Panc1 (cell line): Measurements from ENCODE around the gene CNTN4. TPM values are rescaled to one million over a fixed set of nuclear protein-coding genes. Genes with fewer than 3 reads are reported as not detected.

Experiments
- ATAC-seq: fragments of 200-7000 bp; cut with Tn5 transposase; 2 replicates; pipeline ENCODE4 v1.9.1; 2020; ENCODE audit warnings: mild to moderate bottlenecking, moderate library complexity
- BruUV-seq: library from RNA; stranded (reverse); fragments of 400-500 nt; replicated peaks from 2 replicates; lab custom pipeline; 2021; lab: Mats Ljungman, UMichigan
- CTCF ChIA-PET: fragments of 300-600 bp; sonication (Branson Sonifier 250); formaldehyde crosslinking; loops from one replicate; lab custom pipeline; 2022; ENCODE audit warnings: antibody characterized with exemption; lab: Charles Lee
- POLR2A ChIA-PET: fragments of 300-600 bp; sonication (Branson Sonifier 250); formaldehyde crosslinking; loops from one replicate; lab custom pipeline; 2022; ENCODE audit warnings: antibody characterized with exemption; lab: Charles Lee
- DNase-seq: peaks from one replicate; pipeline ENCODE4 v3.0.0-alpha.2; 2010; ENCODE audit warnings: low read depth, low spot score
- H3K27ac ChIP-seq: 2 replicates; pipeline ENCODE4 v1.5.1; 2011; ENCODE audit warnings: mild to moderate bottlenecking, low read length, inconsistent platforms
- H3K27me3 ChIP-seq: fragments of 200-500 bp; sonication (Bioruptor generic); 2 replicates; pipeline ENCODE4 v1.6.0; 2014; ENCODE audit warnings: low read length, inconsistent platforms; ENCODE audit not compliant: control insufficient read depth, insufficient read depth
- H3K36me3 ChIP-seq: fragments of 200-500 bp; sonication (Bioruptor generic); 2 replicates; pipeline ENCODE4 v1.5.1; 2014; ENCODE audit warnings: inconsistent platforms, mild to moderate bottlenecking, low read length, moderate library complexity; ENCODE audit not compliant: control insufficient read depth, insufficient read depth
- H3K4me1 ChIP-seq: 2 replicates; pipeline ENCODE4 v1.5.1; 2011; ENCODE audit warnings: inconsistent platforms, mild to moderate bottlenecking, low read length, moderate library complexity; ENCODE audit not compliant: control insufficient read depth, insufficient read depth
- H3K4me3 ChIP-seq, 2 experiments: 2 replicates each; pipeline ENCODE4 v1.5.1; 2011 to 2012; ENCODE audit warnings: low read depth in 2 of 2, low read length in 2 of 2, mild to moderate bottlenecking in 2 of 2, inconsistent platforms in 1 of 2, moderate library complexity in 1 of 2
- H3K9me3 ChIP-seq: fragments of 200-500 bp; sonication (Bioruptor generic); 2 replicates; pipeline ENCODE4 v1.5.1; 2014; ENCODE audit warnings: low read depth, mild to moderate bottlenecking, inconsistent platforms, low read length, moderate library complexity; ENCODE audit not compliant: control insufficient read depth, insufficient read depth
- CTCF ChIP-seq: fragments of 450-650 bp; IDR thresholded peaks from 2 replicates; pipeline ENCODE4 v1.5.1; 2017; ENCODE audit warnings: mild to moderate bottlenecking
- POLR2AphosphoS5 ChIP-seq: IDR thresholded peaks from 2 replicates; pipeline ENCODE4 v1.6.1; 2012; ENCODE audit warnings: mild to moderate bottlenecking, low read depth, low read length, moderate library complexity
- REST ChIP-seq, 2 experiments: IDR thresholded peaks; 2 replicates each; pipeline ENCODE4 v1.6.1; 2011 to 2012; ENCODE audit warnings: low read depth in 2 of 2, control low read depth in 1 of 2, low read length in 1 of 2, mild to moderate bottlenecking in 1 of 2, moderate library complexity in 1 of 2; ENCODE audit not compliant: insufficient read depth in 1 of 2
- SIN3A ChIP-seq: IDR thresholded peaks from 2 replicates; pipeline ENCODE4 v1.6.1; 2012; ENCODE audit warnings: low read depth, mild to moderate bottlenecking, low read length, moderate library complexity, borderline replicate concordance; ENCODE audit not compliant: insufficient read depth
- TCF7L2 ChIP-seq: IDR thresholded peaks from 2 replicates; pipeline ENCODE4 v1.6.1; 2011; ENCODE audit warnings: mild to moderate bottlenecking, low read depth, low read length, inconsistent platforms
- in situ Hi-C: cut with HindIII; loops from 2 replicates; pipeline ENCODE4 v1.10.0; 2016; ENCODE audit warnings: low sequenced_read_pairs, low pct_unique_long_range_greater_than_20kb
- intact Hi-C: fragments of 100-400 bp; cut with micrococcal nuclease; formaldehyde crosslinking; loops from one replicate; pipeline ENCODE4 v1.10.0; 2022; ENCODE audit not compliant: unreplicated experiment
- total RNA-seq: library from RNA; stranded (reverse); gene quantifications from one replicate; pipeline ENCODE4 v1.2.1, GENCODE V29; 2021; ENCODE audit not compliant: unreplicated experiment

The CNTN4 gene
- total RNA-seq, 1 experiment from 2014 or later: not detected

GRCh38 chr3:2198776-2199279 is 100.2 kb downstream of the CNTN4 start:
- BruUV-seq: no TSS peak
- H3K27me3 ChIP-seq: no peaks in the 10 kb centered on the region
- no peak for TF ChIP-seq CTCF
- TF ChIP-seq POLR2AphosphoS5: no peak
- TF ChIP-seq TCF7L2: no peak
- no peak for TF ChIP-seq REST (IDR thresholded peaks at IDR 0.05; ENCODE audit: insufficient read depth in 1 of 2, low read depth in 2 of 2, low read length in 1 of 2)
- no peak for TF ChIP-seq SIN3A
- H3K4me3 ChIP-seq: no peak overlapping the region
- no peak for ATAC-seq
- no peaks in the 10 kb centered on the region for H3K9me3 ChIP-seq
- in situ Hi-C loops: no loop called here
- no peak overlapping the region for H3K27ac ChIP-seq
- H3K36me3 ChIP-seq: no peaks in the 10 kb centered on the region
- no peak for DNase-seq
- no peaks in the 10 kb centered on the region for H3K4me1 ChIP-seq
- ChIA-PET POLR2A (no interaction called here), CTCF (no interaction called here)
- intact Hi-C loops: no loop called here

GRCh38 chr3:2204054-2204453 is 105.4 kb downstream of the CNTN4 start:
- H3K27ac ChIP-seq: no peak overlapping the region
- intact Hi-C loops (no loop called here), in situ Hi-C loops (no loop called here)
- H3K27me3 ChIP-seq: no peaks in the 10 kb centered on the region
- ATAC-seq: no peak
- no peaks in the 10 kb centered on the region for H3K4me1 ChIP-seq
- ChIA-PET CTCF (no interaction called here), POLR2A (no interaction called here)
- TF ChIP-seq CTCF: no peak
- TF ChIP-seq TCF7L2: no peak
- no peak for TF ChIP-seq SIN3A
- no peak for TF ChIP-seq REST (IDR thresholded peaks at IDR 0.05; ENCODE audit: insufficient read depth in 1 of 2, low read depth in 2 of 2, low read length in 1 of 2)
- no peak overlapping the region for H3K4me3 ChIP-seq
- no peaks in the 10 kb centered on the region for H3K36me3 ChIP-seq
- no peaks in the 10 kb centered on the region for H3K9me3 ChIP-seq
- DNase-seq: no peak
- no TSS peak for BruUV-seq
